Panc1 (cell line): Measurements from ENCODE around the gene TMC3. TPM values are rescaled to one million over a fixed set of nuclear protein-coding genes. Genes with fewer than 3 reads are reported as not detected.

Experiments
- ATAC-seq: fragments of 200-7000 bp; cut with Tn5 transposase; 2 replicates; pipeline ENCODE4 v1.9.1; 2020; ENCODE audit warnings: mild to moderate bottlenecking, moderate library complexity
- BruUV-seq: library from RNA; stranded (reverse); fragments of 400-500 nt; replicated peaks from 2 replicates; lab custom pipeline; 2021; lab: Mats Ljungman, UMichigan
- CTCF ChIA-PET: fragments of 300-600 bp; sonication (Branson Sonifier 250); formaldehyde crosslinking; loops from one replicate; lab custom pipeline; 2022; ENCODE audit warnings: antibody characterized with exemption; lab: Charles Lee
- POLR2A ChIA-PET: fragments of 300-600 bp; sonication (Branson Sonifier 250); formaldehyde crosslinking; loops from one replicate; lab custom pipeline; 2022; ENCODE audit warnings: antibody characterized with exemption; lab: Charles Lee
- DNase-seq: peaks from one replicate; pipeline ENCODE4 v3.0.0-alpha.2; 2010; ENCODE audit warnings: low read depth, low spot score
- H3K27ac ChIP-seq: 2 replicates; pipeline ENCODE4 v1.5.1; 2011; ENCODE audit warnings: mild to moderate bottlenecking, low read length, inconsistent platforms
- H3K27me3 ChIP-seq: fragments of 200-500 bp; sonication (Bioruptor generic); 2 replicates; pipeline ENCODE4 v1.6.0; 2014; ENCODE audit warnings: low read length, inconsistent platforms; ENCODE audit not compliant: control insufficient read depth, insufficient read depth
- H3K36me3 ChIP-seq: fragments of 200-500 bp; sonication (Bioruptor generic); 2 replicates; pipeline ENCODE4 v1.5.1; 2014; ENCODE audit warnings: inconsistent platforms, mild to moderate bottlenecking, low read length, moderate library complexity; ENCODE audit not compliant: control insufficient read depth, insufficient read depth
- H3K4me1 ChIP-seq: 2 replicates; pipeline ENCODE4 v1.5.1; 2011; ENCODE audit warnings: inconsistent platforms, mild to moderate bottlenecking, low read length, moderate library complexity; ENCODE audit not compliant: control insufficient read depth, insufficient read depth
- H3K4me3 ChIP-seq, 2 experiments: 2 replicates each; pipeline ENCODE4 v1.5.1; 2011 to 2012; ENCODE audit warnings: low read depth in 2 of 2, low read length in 2 of 2, mild to moderate bottlenecking in 2 of 2, inconsistent platforms in 1 of 2, moderate library complexity in 1 of 2
- H3K9me3 ChIP-seq: fragments of 200-500 bp; sonication (Bioruptor generic); 2 replicates; pipeline ENCODE4 v1.5.1; 2014; ENCODE audit warnings: low read depth, mild to moderate bottlenecking, inconsistent platforms, low read length, moderate library complexity; ENCODE audit not compliant: control insufficient read depth, insufficient read depth
- CTCF ChIP-seq: fragments of 450-650 bp; IDR thresholded peaks from 2 replicates; pipeline ENCODE4 v1.5.1; 2017; ENCODE audit warnings: mild to moderate bottlenecking
- POLR2AphosphoS5 ChIP-seq: IDR thresholded peaks from 2 replicates; pipeline ENCODE4 v1.6.1; 2012; ENCODE audit warnings: mild to moderate bottlenecking, low read depth, low read length, moderate library complexity
- SIN3A ChIP-seq: IDR thresholded peaks from 2 replicates; pipeline ENCODE4 v1.6.1; 2012; ENCODE audit warnings: low read depth, mild to moderate bottlenecking, low read length, moderate library complexity, borderline replicate concordance; ENCODE audit not compliant: insufficient read depth
- TCF7L2 ChIP-seq: IDR thresholded peaks from 2 replicates; pipeline ENCODE4 v1.6.1; 2011; ENCODE audit warnings: mild to moderate bottlenecking, low read depth, low read length, inconsistent platforms
- in situ Hi-C: cut with HindIII; loops from 2 replicates; pipeline ENCODE4 v1.10.0; 2016; ENCODE audit warnings: low sequenced_read_pairs, low pct_unique_long_range_greater_than_20kb
- intact Hi-C: fragments of 100-400 bp; cut with micrococcal nuclease; formaldehyde crosslinking; loops from one replicate; pipeline ENCODE4 v1.10.0; 2022; ENCODE audit not compliant: unreplicated experiment
- total RNA-seq: library from RNA; stranded (reverse); gene quantifications from one replicate; pipeline ENCODE4 v1.2.1, GENCODE V29; 2021; ENCODE audit not compliant: unreplicated experiment
- TF ChIP-seq, protein P1 (sequence below), 2 experiments: IDR thresholded peaks; 2 replicates each; pipeline ENCODE4 v1.6.1; 2011 to 2012; ENCODE audit warnings: low read depth in 2 of 2, control low read depth in 1 of 2, low read length in 1 of 2, mild to moderate bottlenecking in 1 of 2, moderate library complexity in 1 of 2; ENCODE audit not compliant: insufficient read depth in 1 of 2

Gene TMC3
- total RNA-seq, 1 experiment from 2014 or later = not detected

DNA sequence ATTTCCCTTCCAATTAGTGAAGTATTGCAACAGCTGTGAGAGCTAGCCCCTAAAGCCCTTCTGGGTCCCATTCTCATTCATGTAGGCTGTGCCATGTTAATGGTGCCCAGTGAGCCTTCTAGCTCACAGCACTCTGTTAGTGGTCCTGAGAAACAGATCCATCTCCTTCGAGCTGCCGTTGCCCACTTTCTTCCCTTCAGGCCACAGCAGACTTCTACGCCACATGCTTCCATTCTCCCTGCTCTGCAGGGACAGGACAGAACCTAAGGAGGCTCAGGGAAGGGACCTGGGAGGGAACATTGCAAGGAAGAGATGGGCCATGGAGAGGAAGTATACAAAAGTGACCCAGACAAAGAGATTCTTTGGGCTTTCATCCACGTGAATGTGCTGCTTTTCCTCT lies 38.4 kb downstream of the TMC3 start:
- ATAC-seq (no peak), DNase-seq (no peak)
- CTCF ChIA-PET = interaction anchor here (0.7 kb wide), 1 partner anchor 12 kb away, joined by 3 read pairs; the partner anchor contains the start of gene STARD5
- no TSS peak for BruUV-seq
- POLR2A ChIA-PET = no interaction called here
- Histone ChIP-seq H3K9me3 (no peaks in the 10 kb centered on the region), H3K27me3 (peaks cover 3% of the 10 kb centered on the region), H3K27ac (no peak overlapping the region), H3K4me3 (no peak overlapping the region), H3K4me1 (peaks cover 5% of the 10 kb centered on the region; the same call in 1 of the 2 replicates), H3K36me3 (no peaks in the 10 kb centered on the region)
- TF ChIP-seq TCF7L2 = no peak
- no peak for TF ChIP-seq SIN3A
- TF ChIP-seq POLR2AphosphoS5 = no peak
- TF ChIP-seq, protein P1, sequence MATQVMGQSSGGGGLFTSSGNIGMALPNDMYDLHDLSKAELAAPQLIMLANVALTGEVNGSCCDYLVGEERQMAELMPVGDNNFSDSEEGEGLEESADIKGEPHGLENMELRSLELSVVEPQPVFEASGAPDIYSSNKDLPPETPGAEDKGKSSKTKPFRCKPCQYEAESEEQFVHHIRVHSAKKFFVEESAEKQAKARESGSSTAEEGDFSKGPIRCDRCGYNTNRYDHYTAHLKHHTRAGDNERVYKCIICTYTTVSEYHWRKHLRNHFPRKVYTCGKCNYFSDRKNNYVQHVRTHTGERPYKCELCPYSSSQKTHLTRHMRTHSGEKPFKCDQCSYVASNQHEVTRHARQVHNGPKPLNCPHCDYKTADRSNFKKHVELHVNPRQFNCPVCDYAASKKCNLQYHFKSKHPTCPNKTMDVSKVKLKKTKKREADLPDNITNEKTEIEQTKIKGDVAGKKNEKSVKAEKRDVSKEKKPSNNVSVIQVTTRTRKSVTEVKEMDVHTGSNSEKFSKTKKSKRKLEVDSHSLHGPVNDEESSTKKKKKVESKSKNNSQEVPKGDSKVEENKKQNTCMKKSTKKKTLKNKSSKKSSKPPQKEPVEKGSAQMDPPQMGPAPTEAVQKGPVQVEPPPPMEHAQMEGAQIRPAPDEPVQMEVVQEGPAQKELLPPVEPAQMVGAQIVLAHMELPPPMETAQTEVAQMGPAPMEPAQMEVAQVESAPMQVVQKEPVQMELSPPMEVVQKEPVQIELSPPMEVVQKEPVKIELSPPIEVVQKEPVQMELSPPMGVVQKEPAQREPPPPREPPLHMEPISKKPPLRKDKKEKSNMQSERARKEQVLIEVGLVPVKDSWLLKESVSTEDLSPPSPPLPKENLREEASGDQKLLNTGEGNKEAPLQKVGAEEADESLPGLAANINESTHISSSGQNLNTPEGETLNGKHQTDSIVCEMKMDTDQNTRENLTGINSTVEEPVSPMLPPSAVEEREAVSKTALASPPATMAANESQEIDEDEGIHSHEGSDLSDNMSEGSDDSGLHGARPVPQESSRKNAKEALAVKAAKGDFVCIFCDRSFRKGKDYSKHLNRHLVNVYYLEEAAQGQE (IDR thresholded peaks at IDR 0.05; ENCODE audit: insufficient read depth in 1 of 2, low read depth in 2 of 2, low read length in 1 of 2) = no peak
- no peak for TF ChIP-seq CTCF
- in situ Hi-C loops (no loop called here), intact Hi-C loops (no loop called here)

DNA sequence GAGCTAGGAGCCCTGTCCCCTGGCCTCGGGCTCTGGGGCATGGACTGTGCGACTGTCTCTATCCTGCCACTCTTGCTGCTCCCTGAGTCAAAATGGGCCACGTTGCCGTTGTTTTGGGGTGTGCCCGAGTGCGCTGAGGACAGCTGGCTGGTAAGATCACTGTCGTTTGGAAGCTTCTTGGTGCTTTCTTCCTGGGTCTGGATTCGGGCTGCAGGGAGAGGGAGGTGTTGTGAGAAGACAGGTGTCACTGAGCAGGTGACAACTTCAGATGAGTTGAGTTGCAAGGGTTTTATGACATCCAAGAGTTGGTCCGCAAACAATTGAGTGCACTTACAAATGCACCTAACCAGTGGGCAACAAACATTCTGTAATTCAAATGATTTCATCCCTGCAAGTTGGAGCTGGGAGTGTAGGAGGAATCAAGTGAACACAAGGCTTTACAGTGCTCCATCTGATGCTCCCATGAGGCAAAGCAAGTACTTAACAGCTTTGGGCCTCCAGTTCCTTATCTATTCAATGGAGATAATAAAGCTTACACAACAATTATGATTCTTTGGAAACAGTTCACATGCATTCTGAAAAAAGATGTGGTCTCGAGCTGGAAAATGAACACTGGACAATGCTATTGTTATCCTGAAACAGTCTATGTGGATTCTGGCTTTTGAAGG lies 39.1 kb downstream of the TMC3 start:
- Histone ChIP-seq H3K9me3 (no peaks in the 10 kb centered on the region), H3K27me3 (peaks cover 2% of the 10 kb centered on the region), H3K27ac (no peak overlapping the region), H3K4me1 (peaks cover 5% of the 10 kb centered on the region; the same call in 1 of the 2 replicates), H3K4me3 (no peak overlapping the region), H3K36me3 (no peaks in the 10 kb centered on the region)
- intact Hi-C loops = no loop called here
- ATAC-seq (no peak), DNase-seq (no peak)
- CTCF ChIA-PET = interaction anchor here (0.7 kb wide), 1 partner anchor 11 kb away, joined by 3 read pairs; the partner anchor contains the start of gene STARD5
- no TSS peak for BruUV-seq
- in situ Hi-C loops = no loop called here
- POLR2A ChIA-PET = no interaction called here
- TF ChIP-seq SIN3A = no peak
- TF ChIP-seq TCF7L2 = no peak
- TF ChIP-seq POLR2AphosphoS5 = no peak
- TF ChIP-seq, protein P1 (IDR thresholded peaks at IDR 0.05; ENCODE audit: insufficient read depth in 1 of 2, low read depth in 2 of 2, low read length in 1 of 2) = no peak
- TF ChIP-seq CTCF = no peak
